Panc1 (cell line): ENCODE results near the gene RPL37A. TPM values are rescaled to one million over a fixed set of nuclear protein-coding genes. Genes with fewer than 3 reads are reported as not detected.

Source experiments
- ATAC-seq: fragments of 200-7000 bp; cut with Tn5 transposase; 2 replicates; pipeline ENCODE4 v1.9.1; 2020; ENCODE audit warnings: mild to moderate bottlenecking, moderate library complexity
- BruUV-seq: library from RNA; stranded (reverse); fragments of 400-500 nt; replicated peaks from 2 replicates; lab custom pipeline; 2021; lab: Mats Ljungman, UMichigan
- CTCF ChIA-PET: fragments of 300-600 bp; sonication (Branson Sonifier 250); formaldehyde crosslinking; loops from one replicate; lab custom pipeline; 2022; ENCODE audit warnings: antibody characterized with exemption; lab: Charles Lee
- POLR2A ChIA-PET: fragments of 300-600 bp; sonication (Branson Sonifier 250); formaldehyde crosslinking; loops from one replicate; lab custom pipeline; 2022; ENCODE audit warnings: antibody characterized with exemption; lab: Charles Lee
- DNase-seq: peaks from one replicate; pipeline ENCODE4 v3.0.0-alpha.2; 2010; ENCODE audit warnings: low read depth, low spot score
- H3K27ac ChIP-seq: 2 replicates; pipeline ENCODE4 v1.5.1; 2011; ENCODE audit warnings: mild to moderate bottlenecking, low read length, inconsistent platforms
- H3K27me3 ChIP-seq: fragments of 200-500 bp; sonication (Bioruptor generic); 2 replicates; pipeline ENCODE4 v1.6.0; 2014; ENCODE audit warnings: low read length, inconsistent platforms; ENCODE audit not compliant: control insufficient read depth, insufficient read depth
- H3K36me3 ChIP-seq: fragments of 200-500 bp; sonication (Bioruptor generic); 2 replicates; pipeline ENCODE4 v1.5.1; 2014; ENCODE audit warnings: inconsistent platforms, mild to moderate bottlenecking, low read length, moderate library complexity; ENCODE audit not compliant: control insufficient read depth, insufficient read depth
- H3K4me1 ChIP-seq: 2 replicates; pipeline ENCODE4 v1.5.1; 2011; ENCODE audit warnings: inconsistent platforms, mild to moderate bottlenecking, low read length, moderate library complexity; ENCODE audit not compliant: control insufficient read depth, insufficient read depth
- H3K4me3 ChIP-seq, 2 experiments: 2 replicates each; pipeline ENCODE4 v1.5.1; 2011 to 2012; ENCODE audit warnings: low read depth in 2 of 2, low read length in 2 of 2, mild to moderate bottlenecking in 2 of 2, inconsistent platforms in 1 of 2, moderate library complexity in 1 of 2
- H3K9me3 ChIP-seq: fragments of 200-500 bp; sonication (Bioruptor generic); 2 replicates; pipeline ENCODE4 v1.5.1; 2014; ENCODE audit warnings: low read depth, mild to moderate bottlenecking, inconsistent platforms, low read length, moderate library complexity; ENCODE audit not compliant: control insufficient read depth, insufficient read depth
- CTCF ChIP-seq: fragments of 450-650 bp; IDR thresholded peaks from 2 replicates; pipeline ENCODE4 v1.5.1; 2017; ENCODE audit warnings: mild to moderate bottlenecking
- POLR2AphosphoS5 ChIP-seq: IDR thresholded peaks from 2 replicates; pipeline ENCODE4 v1.6.1; 2012; ENCODE audit warnings: mild to moderate bottlenecking, low read depth, low read length, moderate library complexity
- REST ChIP-seq, 2 experiments: IDR thresholded peaks; 2 replicates each; pipeline ENCODE4 v1.6.1; 2011 to 2012; ENCODE audit warnings: low read depth in 2 of 2, control low read depth in 1 of 2, low read length in 1 of 2, mild to moderate bottlenecking in 1 of 2, moderate library complexity in 1 of 2; ENCODE audit not compliant: insufficient read depth in 1 of 2
- SIN3A ChIP-seq: IDR thresholded peaks from 2 replicates; pipeline ENCODE4 v1.6.1; 2012; ENCODE audit warnings: low read depth, mild to moderate bottlenecking, low read length, moderate library complexity, borderline replicate concordance; ENCODE audit not compliant: insufficient read depth
- TCF7L2 ChIP-seq: IDR thresholded peaks from 2 replicates; pipeline ENCODE4 v1.6.1; 2011; ENCODE audit warnings: mild to moderate bottlenecking, low read depth, low read length, inconsistent platforms
- in situ Hi-C: cut with HindIII; loops from 2 replicates; pipeline ENCODE4 v1.10.0; 2016; ENCODE audit warnings: low sequenced_read_pairs, low pct_unique_long_range_greater_than_20kb
- intact Hi-C: fragments of 100-400 bp; cut with micrococcal nuclease; formaldehyde crosslinking; loops from one replicate; pipeline ENCODE4 v1.10.0; 2022; ENCODE audit not compliant: unreplicated experiment
- total RNA-seq: library from RNA; stranded (reverse); gene quantifications from one replicate; pipeline ENCODE4 v1.2.1, GENCODE V29; 2021; ENCODE audit not compliant: unreplicated experiment

The RPL37A gene
- total RNA-seq, 1 experiment from 2014 or later = 1,826 TPM

- TF ChIP-seq POLR2AphosphoS5 (no peak; the same call in 1 of the 2 replicates), CTCF (no peak), TCF7L2 (no peak), SIN3A (no peak), REST (IDR thresholded peaks at IDR 0.05; ENCODE audit: insufficient read depth in 1 of 2, low read depth in 2 of 2, low read length in 1 of 2) (no peak)
- DNase-seq = no peak
- Histone ChIP-seq H3K9me3 (no peaks in the 10 kb centered on the region), H3K4me3 (no peak overlapping the region), H3K27ac (no peak overlapping the region), H3K36me3 (peaks cover 8% of the 10 kb centered on the region), H3K4me1 (peaks cover 3% of the 10 kb centered on the region; the same call in 1 of the 2 replicates), H3K27me3 (no peaks in the 10 kb centered on the region)
- ChIA-PET POLR2A (no interaction called here), CTCF (no interaction called here)
- intact Hi-C loops = no loop called here
- no TSS peak for BruUV-seq
- peak; percentile 31 for ATAC-seq
- in situ Hi-C loops = no loop called here
These were observed 8.8 kb downstream of the RPL37A start for GRCh38 chr2:216507220-216508160.

- Histone ChIP-seq H3K36me3 (peaks cover under 1% of the 10 kb centered on the region; the same call in 1 of the 2 replicates), H3K4me3 (no peak overlapping the region), H3K27ac (no peak overlapping the region), H3K27me3 (no peaks in the 10 kb centered on the region), H3K9me3 (no peaks in the 10 kb centered on the region), H3K4me1 (no peaks in the 10 kb centered on the region)
- in situ Hi-C loops = no loop called here
- intact Hi-C loops = no loop called here
- CTCF ChIA-PET = no interaction called here
- ATAC-seq (no peak), DNase-seq (no peak)
- POLR2A ChIA-PET = no interaction called here
- no TSS peak for BruUV-seq
- no peak for TF ChIP-seq REST (IDR thresholded peaks at IDR 0.05; ENCODE audit: insufficient read depth in 1 of 2, low read depth in 2 of 2, low read length in 1 of 2)
- no peak for TF ChIP-seq TCF7L2
- no peak for TF ChIP-seq SIN3A
- TF ChIP-seq CTCF = no peak
- TF ChIP-seq POLR2AphosphoS5 = no peak
These were observed 9.6 kb downstream of the RPL37A start for GRCh38 chr2:216508229-216508628.
